ENCODE measurements around the gene GORASP1. TPM values are rescaled to one million over a fixed set of nuclear protein-coding genes. Genes with fewer than 3 reads are reported as not detected.

The GORASP1 gene
- total RNA-seq, 1 experiment from 2014 or later = 43.6 TPM

GRCh38 chr3:39146083-39146501 is 38.7 kb upstream of the GORASP1 start:
- H3K4me1 ChIP-seq = peaks cover 56% of the 10 kb centered on the region
- Mint-ChIP-seq H3K4me1 (ENCODE audit: low read depth, unreplicated experiment) (peaks cover 53% of the 10 kb centered on the region), H3K36me3 (ENCODE audit: insufficient read depth, unreplicated experiment) (peaks cover 88% of the 10 kb centered on the region), H3K27ac (ENCODE audit: unreplicated experiment) (peak overlapping the region; percentile 96), H3K9me3 (ENCODE audit: unreplicated experiment) (no peaks in the 10 kb centered on the region), H3K4me3 (ENCODE audit: unreplicated experiment) (no peak overlapping the region), H3K27me3 (ENCODE audit: insufficient read depth, unreplicated experiment) (no peaks in the 10 kb centered on the region)
- peaks cover 2% of the 10 kb centered on the region for H3K36me3 ChIP-seq (ENCODE audit: control insufficient read depth, insufficient read depth, low read length)
- no peak overlapping the region for H3K4me3 ChIP-seq (ENCODE audit: low read depth, low read length)
- no TSS peak for BruUV-seq (replicated peaks)
- H3K27me3 ChIP-seq (replicated peaks; ENCODE audit: control insufficient read depth, insufficient read depth, low read length) = no peaks in the 10 kb centered on the region
- CTCF ChIA-PET = no interaction called here
- TF ChIP-seq CTCF (IDR thresholded peaks at IDR 0.05; ENCODE audit: insufficient read depth in 1 of 2, low read depth in 1 of 2, low read length in 1 of 2, severe bottlenecking in 1 of 2, unreplicated experiment in 1 of 2) = no peak
- DNase-seq = no peak
- H3K9me3 ChIP-seq = no peaks in the 10 kb centered on the region
- POLR2A ChIA-PET = no interaction called here
- intact Hi-C loops (cut with micrococcal nuclease; ENCODE audit: unreplicated experiment) = no loop called here

- H3K27me3 ChIP-seq (replicated peaks; ENCODE audit: control insufficient read depth, insufficient read depth, low read length) = no peaks in the 10 kb centered on the region
- no peaks in the 10 kb centered on the region for H3K27me3 Mint-ChIP-seq (ENCODE audit: insufficient read depth, unreplicated experiment)
- ChIA-PET CTCF (no interaction called here), POLR2A (no interaction called here)
- H3K36me3 Mint-ChIP-seq (ENCODE audit: insufficient read depth, unreplicated experiment) = peaks cover 77% of the 10 kb centered on the region
- H3K9me3 Mint-ChIP-seq (ENCODE audit: unreplicated experiment) = no peaks in the 10 kb centered on the region
- no peak for TF ChIP-seq CTCF (IDR thresholded peaks at IDR 0.05; ENCODE audit: insufficient read depth in 1 of 2, low read depth in 1 of 2, low read length in 1 of 2, severe bottlenecking in 1 of 2, unreplicated experiment in 1 of 2)
- H3K4me3 ChIP-seq (ENCODE audit: low read depth, low read length) = no peak overlapping the region
- H3K9me3 ChIP-seq = no peaks in the 10 kb centered on the region
- H3K27ac Mint-ChIP-seq (ENCODE audit: unreplicated experiment) = no peak overlapping the region
- H3K4me1 Mint-ChIP-seq (ENCODE audit: low read depth, unreplicated experiment) = peaks cover 49% of the 10 kb centered on the region
- no peak overlapping the region for H3K4me3 Mint-ChIP-seq (ENCODE audit: unreplicated experiment)
- H3K36me3 ChIP-seq (ENCODE audit: control insufficient read depth, insufficient read depth, low read length) = peaks cover 2% of the 10 kb centered on the region
- no peak for DNase-seq
- no TSS peak for BruUV-seq (replicated peaks)
- intact Hi-C loops (cut with micrococcal nuclease; ENCODE audit: unreplicated experiment) = no loop called here
- H3K4me1 ChIP-seq = peaks cover 44% of the 10 kb centered on the region
Observed at GRCh38 chr3:39144748-39145380, 37.4 kb upstream of the GORASP1 start.

- CTCF ChIA-PET = interaction anchor here (1.2 kb wide), 1 partner anchor 144 kb away, joined by 6 read pairs; no protein-coding TSS in a partner anchor
- H3K4me1 ChIP-seq = peaks cover 38% of the 10 kb centered on the region
- peaks cover 71% of the 10 kb centered on the region for H3K36me3 Mint-ChIP-seq (ENCODE audit: insufficient read depth, unreplicated experiment)
- no peak for DNase-seq
- no peaks in the 10 kb centered on the region for H3K27me3 Mint-ChIP-seq (ENCODE audit: insufficient read depth, unreplicated experiment)
- BruUV-seq (replicated peaks) = no TSS peak
- H3K4me1 Mint-ChIP-seq (ENCODE audit: low read depth, unreplicated experiment) = peaks cover 43% of the 10 kb centered on the region
- intact Hi-C loops (cut with micrococcal nuclease; ENCODE audit: unreplicated experiment) = no loop called here
- H3K4me3 ChIP-seq (ENCODE audit: low read depth, low read length) = no peak overlapping the region
- POLR2A ChIA-PET = no interaction called here
- TF ChIP-seq CTCF (IDR thresholded peaks at IDR 0.05; ENCODE audit: insufficient read depth in 1 of 2, low read depth in 1 of 2, low read length in 1 of 2, severe bottlenecking in 1 of 2, unreplicated experiment in 1 of 2) = no peak
- H3K9me3 Mint-ChIP-seq (ENCODE audit: unreplicated experiment) = no peaks in the 10 kb centered on the region
- no peak overlapping the region for H3K27ac Mint-ChIP-seq (ENCODE audit: unreplicated experiment)
- no peaks in the 10 kb centered on the region for H3K27me3 ChIP-seq (replicated peaks; ENCODE audit: control insufficient read depth, insufficient read depth, low read length)
- H3K36me3 ChIP-seq (ENCODE audit: control insufficient read depth, insufficient read depth, low read length) = peaks cover 2% of the 10 kb centered on the region
- no peaks in the 10 kb centered on the region for H3K9me3 ChIP-seq
- H3K4me3 Mint-ChIP-seq (ENCODE audit: unreplicated experiment) = no peak overlapping the region
Observed at GRCh38 chr3:39144095-39144747, 36.8 kb upstream of the GORASP1 start.

Measured in Caco-2 (cell line).